Muscle of arm (tissue), 12 donors: ENCODE data around the gene RPRD1B. TPM values are rescaled to one million over a fixed set of nuclear protein-coding genes. Genes with fewer than 3 reads are reported as not detected.
"Not testable (repeated sequence)": the region's sequence is repeated elsewhere in the genome, so short reads cannot be mapped to it uniquely, and the experiment has no call there.

Source experiments
- DNase-seq: peaks from one replicate; pipeline ENCODE4 v3.0.0-alpha.2; 2013
- polyA plus RNA-seq, 12 donors: library from polyadenylated mRNA; unstranded; fragments of 120-200 nt; gene quantifications; one replicate each; pipeline ENCODE4 v1.2.1, GENCODE V29; 2013; ENCODE audit not compliant: insufficient read length in 12 of 12

RPRD1B gene
- polyA plus RNA-seq, 12 donors, result 20.2 to 34.2 (median 28.1) TPM; not detected in 1

DNA sequence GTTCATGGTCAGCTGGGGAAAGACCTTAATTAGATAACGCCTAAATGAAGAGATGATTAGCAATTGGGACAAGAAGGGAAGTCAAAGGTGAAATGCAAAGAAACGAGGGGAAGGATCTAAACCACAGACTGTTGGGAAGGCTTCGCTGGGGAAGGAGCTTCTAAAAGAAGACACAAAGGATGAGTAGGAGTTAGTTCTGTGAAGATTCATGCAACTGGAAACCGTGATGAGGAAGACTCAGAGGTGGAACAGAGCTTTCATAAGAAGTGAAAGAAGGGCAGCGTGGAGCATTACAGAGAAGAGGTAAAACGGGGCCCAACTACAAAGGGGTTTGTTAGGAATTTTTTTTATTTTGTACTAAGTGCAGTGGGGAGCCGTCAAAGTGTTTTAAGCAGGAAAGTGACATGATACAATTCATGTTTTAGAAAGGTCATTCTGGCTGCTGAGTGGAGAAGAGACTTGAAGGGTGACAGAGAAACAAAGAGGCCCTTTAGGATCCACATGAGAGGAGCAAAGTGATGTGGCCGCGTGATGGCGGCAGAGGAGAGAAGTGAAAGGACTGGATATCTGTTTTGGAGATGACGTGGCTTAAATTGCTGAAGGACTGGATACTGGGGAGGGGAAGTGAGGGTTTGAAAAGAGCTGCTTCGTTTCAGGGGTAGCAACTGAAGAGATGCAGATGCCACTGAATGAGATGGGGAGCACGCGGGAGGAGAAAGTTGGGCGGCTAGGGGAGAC is 33.9 kb upstream of the RPRD1B start:
- DNase-seq, result no peak

DNA sequence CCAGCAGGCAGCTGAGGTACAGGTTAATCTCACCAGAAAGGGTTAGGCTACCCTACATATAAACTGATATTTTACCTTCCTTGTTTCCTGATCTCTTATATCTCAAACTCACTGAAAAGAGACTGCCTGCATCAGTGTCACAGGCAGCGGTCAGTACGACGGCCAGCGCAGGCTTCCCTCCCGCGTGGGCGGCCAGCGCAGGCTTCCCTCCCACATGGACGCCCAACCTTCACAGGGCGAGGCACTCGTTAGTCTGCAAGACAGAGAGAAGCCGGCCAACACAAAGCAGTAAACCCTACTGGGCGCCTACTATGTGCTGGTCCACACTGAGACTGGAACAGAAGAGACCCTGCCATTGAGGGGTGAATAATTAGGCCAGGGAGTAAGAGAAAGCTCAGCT is 33.3 kb upstream of the RPRD1B start:
- no peak for DNase-seq

DNA sequence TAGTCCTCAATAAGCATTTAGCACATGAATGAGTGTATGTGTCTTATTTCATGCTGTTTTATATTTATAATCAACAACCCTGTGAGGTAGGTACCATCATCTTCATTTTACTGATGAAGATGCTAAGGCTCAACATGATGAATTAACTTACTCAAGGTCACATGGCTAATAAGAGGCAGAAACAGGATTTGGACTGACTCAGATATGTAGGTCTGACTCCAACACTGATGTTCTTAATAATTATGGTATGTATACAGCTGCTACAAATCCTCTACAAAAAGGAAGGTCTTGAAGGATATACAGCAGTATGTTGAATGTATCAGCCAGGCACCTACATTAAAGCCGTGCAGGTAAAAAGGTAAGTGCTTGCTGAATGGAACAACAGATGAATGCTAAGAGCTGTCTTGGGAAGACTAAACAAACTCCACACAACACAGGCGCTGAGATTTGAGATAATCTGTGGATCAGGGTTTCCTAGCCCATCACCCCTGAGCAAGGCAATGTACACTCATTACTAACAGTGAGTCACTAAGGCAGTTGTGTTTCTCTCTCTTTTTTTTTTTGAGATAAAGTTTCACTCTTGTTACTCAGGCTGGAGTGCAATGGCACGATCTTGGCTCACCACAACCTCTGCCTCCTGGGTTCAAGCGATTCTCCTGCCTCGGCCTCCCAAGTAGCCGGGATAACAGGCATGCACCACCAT is 32.2 kb upstream of the RPRD1B start:
- DNase-seq, result no peak

DNA sequence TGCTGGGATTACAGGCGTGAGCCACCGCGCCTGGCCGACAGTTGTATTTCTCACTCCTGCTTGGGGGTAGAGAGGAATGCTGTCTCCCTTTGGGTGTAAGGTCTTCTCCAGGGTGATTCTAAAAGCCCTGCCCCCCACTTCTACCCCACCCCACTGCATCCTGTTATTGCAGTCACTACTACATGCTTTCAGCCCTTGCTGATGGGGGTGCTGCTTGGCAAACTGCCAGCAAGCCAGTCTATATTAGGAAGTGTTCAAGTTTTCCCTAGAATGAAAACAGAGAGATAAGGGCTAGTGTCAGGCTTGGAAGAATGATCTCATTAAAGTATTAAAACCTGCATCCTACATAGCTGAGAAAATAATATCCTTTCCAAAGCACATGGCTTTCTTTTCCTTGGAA is 31.6 kb upstream of the RPRD1B start:
- DNase-seq, result no peak

DNA sequence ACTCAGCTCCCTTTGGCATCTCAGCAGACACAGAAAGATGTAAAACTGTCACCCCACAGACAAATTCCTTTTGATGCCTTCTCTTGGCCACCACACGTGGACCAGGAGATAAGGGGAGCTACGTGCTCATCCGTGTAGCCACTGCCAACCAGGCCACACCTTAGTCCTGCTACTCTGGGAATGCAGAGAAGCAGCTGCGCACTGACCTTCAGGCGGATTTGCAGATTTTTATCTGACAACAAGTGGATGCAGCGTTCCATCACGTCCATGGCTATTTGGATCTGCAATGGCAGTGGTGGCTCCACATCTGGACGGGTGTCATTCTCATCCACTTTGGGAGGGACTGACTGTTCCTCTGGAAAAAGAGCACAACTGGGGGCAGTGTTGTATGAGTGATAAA is 31.1 kb upstream of the RPRD1B start:
- DNase-seq, result no peak

DNA sequence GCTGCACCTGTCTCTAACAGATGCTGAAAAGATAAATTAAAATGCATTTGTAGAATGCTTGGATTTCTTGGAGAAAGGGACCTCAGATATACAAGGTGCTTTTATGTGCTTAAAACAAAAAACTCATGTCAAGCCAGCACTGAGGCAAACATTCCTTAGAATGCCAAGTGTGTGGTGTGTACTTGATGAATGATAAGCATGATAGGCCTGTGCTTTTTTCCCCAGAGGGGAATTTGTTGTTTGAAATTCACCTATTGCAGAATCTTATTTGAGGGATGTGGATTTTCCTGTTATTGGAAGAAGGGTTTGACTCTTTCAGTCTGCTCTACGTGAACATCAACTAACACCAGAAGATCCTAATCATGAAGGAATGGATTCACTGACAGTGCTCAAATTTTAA is 29.1 kb upstream of the RPRD1B start:
- no peak for DNase-seq

DNA sequence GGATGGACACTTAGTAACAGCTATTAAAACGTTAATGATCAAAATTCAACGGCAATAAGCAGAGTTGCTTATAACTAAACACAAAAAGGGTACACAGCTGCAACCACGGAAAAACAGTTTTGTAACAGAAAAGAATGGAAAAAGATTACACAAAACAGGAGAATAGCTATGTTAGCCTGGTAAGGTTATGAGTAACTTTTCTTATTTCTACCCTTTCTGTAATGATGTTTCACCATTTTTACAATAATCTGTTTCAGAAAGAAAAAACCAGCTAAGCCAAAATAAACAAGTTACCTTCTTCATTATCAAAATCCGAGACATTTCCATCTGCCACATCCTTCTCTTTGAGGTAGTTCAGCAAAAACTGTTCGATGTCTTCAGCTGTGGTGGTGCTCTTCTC is 27.6 kb upstream of the RPRD1B start:
- DNase-seq, result no peak

DNA sequence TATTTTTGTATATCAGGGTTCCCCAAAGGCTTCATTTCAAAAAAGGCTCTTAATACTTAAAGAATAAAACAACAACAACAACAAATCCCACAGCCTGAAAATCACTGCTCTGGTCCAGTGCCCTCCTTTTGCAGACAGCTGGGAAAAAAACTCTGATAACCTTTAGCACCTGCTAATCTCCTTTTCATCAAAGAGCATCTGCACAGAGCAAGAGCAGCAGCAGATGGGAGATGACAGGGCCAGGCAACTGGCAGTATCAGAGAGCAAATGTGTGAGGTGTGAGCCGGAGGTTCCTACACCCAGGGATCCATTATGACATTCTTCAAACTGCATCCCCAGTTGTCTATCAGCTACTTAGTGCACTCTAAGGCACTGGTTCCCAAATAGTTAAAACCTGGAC is 26.0 kb upstream of the RPRD1B start:
- no peak for DNase-seq

DNA sequence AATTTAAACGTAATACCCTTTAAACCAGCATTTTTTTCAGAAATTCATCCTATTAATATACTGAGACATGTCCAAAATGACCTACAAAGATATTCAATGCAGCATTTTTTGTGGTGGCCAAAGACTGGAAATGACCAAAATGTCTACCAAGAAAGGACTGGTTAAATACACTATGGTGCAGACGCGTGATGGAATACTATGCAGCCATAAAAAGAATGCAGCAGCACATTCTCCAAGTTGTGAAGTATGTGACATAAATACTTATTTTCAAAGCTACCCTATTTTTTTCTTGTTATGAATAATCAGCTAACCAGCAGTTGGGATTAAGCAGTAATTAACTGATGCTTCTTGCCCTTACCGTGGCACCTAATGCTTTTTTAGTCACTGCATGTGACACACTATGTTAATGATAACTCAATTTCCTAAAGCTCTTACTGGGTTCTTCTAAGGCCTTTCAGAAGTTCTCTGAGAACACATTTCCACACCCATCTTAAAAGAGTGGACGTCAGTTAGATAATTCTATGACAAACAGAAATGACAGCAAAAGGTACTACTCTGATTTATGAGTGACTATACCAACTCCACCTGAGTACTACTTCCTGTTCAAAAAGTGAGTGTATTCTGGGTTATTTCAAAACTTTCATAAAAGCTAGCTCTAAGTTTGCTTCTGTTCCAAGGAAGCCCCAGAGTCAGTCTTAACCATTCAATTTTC is 25.2 kb upstream of the RPRD1B start:
- DNase-seq, result no peak

DNA sequence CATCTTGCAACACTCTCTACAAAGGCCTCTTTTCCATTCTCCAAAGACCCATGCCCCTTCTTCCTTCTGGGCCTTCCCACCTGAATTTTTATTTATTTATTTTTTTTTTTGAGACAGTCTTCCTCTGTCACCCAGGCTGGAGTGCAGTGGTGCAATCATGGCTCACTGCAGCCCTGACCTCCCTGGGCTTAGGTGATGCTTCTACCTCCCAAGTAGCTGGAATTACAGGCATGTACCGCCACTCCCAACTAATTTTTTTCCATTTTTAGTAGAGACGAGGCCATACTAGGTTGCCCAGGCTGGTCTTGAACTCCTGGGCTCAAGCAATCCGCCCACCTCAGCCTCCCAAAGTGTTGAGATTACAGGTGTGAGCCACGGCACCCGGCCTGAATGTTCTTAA is 24.1 kb upstream of the RPRD1B start:
- DNase-seq, result not testable (repeated sequence)

DNA sequence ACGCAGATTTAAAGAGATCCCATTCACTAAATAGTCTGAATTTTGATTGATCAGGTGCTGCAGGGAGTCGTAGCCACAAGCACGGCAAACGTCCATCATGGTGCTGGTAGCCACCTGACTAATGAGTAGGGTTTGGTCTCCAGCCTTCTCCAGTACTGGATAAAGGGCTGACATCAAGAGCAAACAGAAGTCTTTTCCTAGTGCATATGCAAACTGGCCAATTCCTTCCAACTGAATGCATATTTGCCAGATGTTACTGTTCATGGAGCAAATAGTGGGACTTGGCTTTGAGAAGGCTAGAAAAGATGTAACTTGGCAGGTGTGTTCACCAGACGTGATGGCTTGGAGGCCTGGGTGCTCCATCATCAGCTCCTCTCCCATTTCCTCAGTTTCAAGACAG is 21.9 kb upstream of the RPRD1B start:
- no peak for DNase-seq

DNA sequence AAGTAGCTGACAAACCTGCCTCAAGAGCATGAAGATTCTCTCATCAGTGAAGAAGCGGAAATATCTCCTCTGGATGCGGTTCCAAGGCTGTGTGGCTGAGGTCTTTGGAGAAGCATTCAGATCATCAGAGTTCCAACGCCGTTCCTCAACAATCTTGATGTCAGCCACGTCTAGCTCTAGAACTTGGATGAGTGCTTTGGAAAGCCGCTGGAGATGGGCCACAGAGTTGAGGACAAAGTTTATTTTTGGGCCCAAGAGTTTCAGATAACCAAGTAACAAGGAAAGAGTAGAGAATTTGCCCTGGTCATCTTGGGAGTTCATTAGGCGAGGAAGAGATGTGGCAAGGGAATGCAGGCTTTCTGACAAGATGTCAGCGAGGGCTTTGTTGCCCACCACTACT is 21.2 kb upstream of the RPRD1B start:
- no peak for DNase-seq

DNA sequence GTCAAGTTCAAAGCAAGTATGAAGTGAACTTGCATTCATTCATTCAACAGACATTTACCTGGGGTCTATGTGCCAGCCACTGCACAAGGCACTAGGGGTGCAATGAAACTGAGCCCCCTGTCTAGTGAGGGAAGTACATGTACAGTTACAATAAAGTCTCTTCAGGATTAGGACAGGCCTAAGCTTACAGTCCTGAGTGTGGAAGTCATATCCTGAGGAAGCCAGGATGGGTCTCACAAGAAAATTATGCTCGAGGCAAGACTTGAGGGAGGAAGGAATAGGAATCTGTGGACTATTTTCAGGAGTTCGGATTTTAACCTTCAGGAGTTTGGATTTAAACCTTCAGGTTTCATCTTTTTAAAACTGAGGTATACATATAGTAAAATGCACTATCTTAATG is 19.7 kb upstream of the RPRD1B start:
- DNase-seq, result no peak

DNA sequence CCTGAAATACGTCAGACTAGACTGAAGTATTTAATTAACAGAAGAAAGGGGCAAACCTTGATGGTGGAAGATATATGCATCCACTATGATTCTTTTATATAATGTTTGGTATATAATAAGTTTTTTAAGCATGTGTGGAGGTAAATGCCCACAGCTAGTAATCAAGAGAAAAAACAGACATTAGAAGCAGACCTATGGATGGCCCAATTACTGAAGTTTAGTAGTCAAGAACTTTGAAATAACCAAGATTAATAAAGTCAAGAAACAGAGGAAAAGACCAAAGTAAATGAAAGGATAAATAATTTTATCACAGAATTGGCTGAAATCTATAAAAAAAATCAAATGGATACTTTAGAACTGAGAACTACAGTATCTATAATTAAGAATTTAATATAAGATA is 15.6 kb upstream of the RPRD1B start:
- no peak for DNase-seq

DNA sequence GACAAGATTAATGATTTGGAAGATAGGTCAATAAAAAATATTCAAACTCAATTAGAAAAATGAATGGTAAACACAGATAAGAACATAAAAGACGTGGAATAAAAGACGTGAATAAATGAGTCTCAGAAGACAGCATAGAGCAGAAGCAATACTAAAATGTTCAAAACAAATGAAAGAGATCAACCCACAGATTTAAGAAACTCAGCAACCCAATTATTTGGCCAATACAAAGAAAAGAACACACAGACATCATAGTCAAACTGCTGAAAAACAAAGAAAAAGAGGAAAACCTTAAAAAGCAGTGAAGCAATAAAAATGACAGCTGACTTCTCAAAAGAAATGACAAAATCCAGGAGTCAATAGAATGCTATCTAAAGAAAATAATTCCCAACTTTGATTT is 15.2 kb upstream of the RPRD1B start:
- DNase-seq, result no peak

DNA sequence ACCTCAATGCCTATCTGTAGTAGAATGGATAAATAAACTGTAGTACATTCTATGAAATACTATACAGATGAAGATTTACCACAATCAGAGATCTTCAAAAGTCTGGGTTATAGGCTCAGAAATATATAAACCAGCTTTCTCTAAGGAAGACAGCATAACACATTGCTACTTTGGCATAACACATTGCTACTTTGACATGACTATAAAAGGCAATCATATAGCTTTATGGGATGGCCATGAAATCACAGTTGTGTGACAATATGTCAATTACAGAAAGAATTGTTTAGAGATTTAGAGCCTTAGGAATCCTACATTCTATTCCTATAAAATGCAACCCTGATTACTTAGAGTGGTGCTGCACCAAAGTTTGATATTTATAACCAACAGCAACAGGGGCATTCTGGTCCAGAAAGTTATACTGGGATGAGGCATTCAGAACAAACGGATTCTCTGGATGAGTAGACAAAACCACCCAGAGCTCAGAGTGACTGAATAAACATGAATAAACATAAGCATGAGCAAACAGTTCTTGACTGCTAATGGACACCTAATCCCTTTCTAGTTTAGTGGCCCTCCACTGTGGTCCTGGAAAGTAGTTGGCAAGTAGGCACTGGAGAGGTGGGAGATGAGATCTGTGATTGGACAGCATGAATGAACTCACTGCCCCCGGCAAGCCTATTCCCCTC is 12.3 kb upstream of the RPRD1B start:
- DNase-seq, result no peak

DNA sequence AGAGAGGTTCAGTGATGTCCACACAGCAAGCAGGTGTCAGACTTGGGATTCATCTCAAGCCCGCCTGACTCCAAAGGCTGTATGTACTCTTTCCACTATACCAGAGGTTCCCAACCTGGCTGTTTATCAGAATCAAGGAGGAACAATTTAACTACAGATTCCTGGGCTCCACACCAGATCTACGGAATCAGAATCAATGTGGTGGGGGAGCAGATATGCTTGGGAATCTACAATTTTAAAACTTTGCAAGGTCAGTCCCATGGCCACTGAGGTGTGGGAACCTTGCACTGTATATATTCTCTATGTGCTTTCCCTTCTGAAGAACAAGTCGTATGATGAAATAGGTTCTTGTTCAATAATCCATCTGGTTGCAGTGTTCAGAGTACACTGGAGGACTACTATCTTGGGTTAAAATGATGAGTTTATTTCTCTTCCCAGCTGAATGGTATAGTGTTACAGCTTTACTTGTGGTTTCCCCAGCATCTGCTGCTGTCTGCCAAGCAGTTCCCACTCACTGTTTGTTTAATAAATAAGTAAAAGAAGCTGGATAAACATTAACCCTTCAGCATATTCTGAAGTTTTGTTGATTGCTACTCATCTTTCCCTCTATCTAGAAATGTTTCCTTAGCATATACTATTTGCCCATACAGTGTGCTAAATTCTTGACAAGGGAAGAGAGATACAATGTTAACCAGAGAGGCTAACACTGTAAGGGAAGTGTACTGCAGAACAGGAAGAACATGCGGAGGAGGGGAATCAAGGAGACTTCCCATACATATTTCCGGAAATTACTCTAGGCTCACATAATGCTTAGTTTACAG is 10.2 kb upstream of the RPRD1B start:
- DNase-seq, result peak; percentile 8

DNA sequence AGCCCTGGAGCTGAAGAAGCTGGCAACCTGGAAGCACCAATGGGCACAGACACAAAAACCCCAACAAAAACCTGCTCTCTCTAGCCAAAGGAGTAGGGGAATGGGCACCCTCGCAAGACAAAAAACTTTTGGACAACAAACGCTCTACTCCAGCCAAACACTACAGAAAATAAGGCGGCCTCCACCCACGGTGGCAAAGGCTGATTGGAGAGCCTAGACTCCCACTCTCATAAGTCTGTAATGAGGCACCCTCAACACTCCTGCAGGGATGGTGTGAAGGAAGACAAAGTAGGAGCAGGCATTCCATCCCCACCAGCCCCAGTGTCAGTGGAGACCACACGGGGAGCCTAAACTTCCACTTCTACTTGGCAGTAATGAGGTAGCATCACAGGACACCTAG is 9.1 kb upstream of the RPRD1B start:
- no peak for DNase-seq

DNA sequence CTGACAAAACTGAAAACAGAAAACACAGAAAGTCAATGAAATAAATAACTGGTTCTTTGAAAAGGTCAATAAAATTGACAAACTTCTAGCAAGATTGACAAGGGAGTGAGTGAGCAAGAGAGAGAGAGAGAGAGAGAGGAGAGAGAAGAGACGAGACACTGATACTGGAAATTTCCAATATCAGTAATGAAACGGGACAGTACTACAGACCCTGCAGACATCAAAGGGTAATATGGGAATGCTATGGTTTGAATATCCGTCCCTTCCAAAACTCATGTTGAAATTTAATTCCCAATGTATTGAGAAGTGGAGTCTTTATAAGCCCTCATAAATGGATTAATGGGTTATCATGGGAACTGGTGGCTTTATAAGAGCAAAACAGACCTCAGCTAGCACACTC is 4.1 kb upstream of the RPRD1B start:
- DNase-seq, result no peak

DNA sequence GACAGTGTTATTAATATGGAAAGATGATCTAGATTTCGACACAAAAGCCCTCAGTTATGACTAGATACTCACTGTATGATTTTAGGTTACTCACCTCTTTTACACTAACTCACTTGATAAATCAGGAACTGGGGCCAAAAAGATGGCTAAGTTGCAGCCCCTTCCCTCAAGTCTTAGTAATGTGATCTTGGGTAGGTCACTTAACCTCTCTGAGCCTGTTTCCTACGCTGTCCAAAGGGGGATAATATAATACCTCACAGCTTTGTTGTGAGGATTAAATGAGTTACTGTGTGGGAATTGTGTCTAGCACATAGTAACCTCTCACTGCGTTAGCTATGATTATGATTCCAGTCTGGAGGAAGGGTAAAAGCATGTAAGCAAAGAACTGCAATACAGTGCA is 1.6 kb upstream of the RPRD1B start:
- DNase-seq, result no peak

DNA sequence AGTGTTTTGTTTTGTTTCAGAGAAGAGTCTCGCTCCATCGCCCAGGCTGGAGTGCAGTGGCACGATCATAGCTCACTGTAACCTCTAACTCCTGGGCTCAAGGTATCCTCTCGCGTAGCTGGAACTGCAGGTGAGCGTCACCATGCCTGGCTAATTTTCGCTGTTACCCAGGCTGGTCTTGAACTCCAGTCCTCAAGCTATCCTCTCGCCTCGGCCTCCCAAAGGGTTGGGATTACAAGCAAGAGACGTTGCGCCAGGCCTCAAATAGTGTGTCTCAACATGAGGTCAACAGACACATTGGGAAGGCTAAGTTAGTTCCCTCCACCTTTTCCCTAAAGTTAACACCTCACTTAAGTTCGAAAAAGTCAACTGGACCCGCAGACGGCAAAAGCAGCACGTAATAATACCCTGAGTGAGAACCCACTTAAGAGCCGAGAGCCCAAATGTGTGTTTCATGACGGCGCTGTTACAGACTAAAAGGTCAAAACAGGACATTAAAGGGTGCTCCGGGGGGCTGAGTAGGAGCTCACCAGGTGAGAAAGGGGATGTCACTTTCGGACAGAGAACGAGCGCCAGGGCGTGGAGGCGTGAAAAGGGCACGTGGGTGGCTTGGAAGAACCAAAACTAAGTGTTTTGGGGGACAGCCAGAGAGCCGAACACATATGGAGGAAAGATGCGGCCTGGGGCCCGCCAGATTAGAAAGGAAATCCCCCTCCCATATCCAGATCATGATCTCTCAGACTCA is 789 bp upstream of the RPRD1B start:
- no peak for DNase-seq
